ENCODE data around the gene TBC1D14.

Gene TBC1D14

DNA sequence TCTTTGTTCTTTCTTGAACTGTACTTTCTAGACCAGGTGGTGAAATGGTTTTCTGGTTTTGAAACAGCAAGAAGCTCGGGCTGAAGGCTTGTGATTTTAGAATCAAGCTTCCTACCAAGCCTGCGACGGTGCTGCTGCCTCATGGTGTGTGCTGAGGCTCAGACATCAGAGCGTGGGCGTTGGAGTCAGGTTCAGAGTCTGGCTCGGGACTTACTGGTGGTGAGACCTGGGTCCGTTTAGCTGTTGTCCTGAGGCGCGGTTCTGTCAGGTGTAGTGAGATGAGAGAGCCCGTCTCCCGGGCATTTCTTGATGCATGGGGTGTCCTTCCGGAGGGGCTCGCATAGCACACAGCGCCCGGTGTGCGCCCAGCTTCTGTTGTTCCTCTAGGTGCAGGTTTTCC, 113.9 kb downstream of the TBC1D14 start:
- Histone ChIP-seq H4K91ac (ENCODE audit: low read depth, low read length) (no peak overlapping the region), H3K4ac (ENCODE audit: low read depth, low read length) (no peak overlapping the region), H2BK120ac (ENCODE audit: insufficient read depth, low read length, poor library complexity) (no peak overlapping the region), H3K27me3 (ENCODE audit: insufficient read depth, low read length) (no peaks in the 10 kb centered on the region), H4K12ac (ENCODE audit: low read depth, low read length) (no peak overlapping the region), H3K18ac (ENCODE audit: low read length) (peak overlapping the region; percentile 34), H3K27ac (ENCODE audit: low read depth, low read length) (no peak overlapping the region), H3K79me1 (ENCODE audit: low read length) (peaks cover 7% of the 10 kb centered on the region), H3K14ac (ENCODE audit: low read length) (no peak overlapping the region), H3K36me3 (ENCODE audit: control insufficient read depth in 1 of 2, insufficient read depth in 2 of 2, low read length in 2 of 2) (peaks cover 27 to 31% of the 10 kb centered on the region in 2 experiments), H3K9me3 (ENCODE audit: insufficient read depth, low read depth, low read length) (peaks cover 4% of the 10 kb centered on the region), H3K79me2 (ENCODE audit: control insufficient read depth, insufficient read depth, low read length, poor library complexity) (peaks cover 1% of the 10 kb centered on the region), H3K4me2 (ENCODE audit: low read length) (no peak overlapping the region), H2AK5ac (ENCODE audit: low read length) (peak overlapping the region; percentile 14), H4K8ac (ENCODE audit: low read depth, low read length) (no peak overlapping the region), H3K23ac (ENCODE audit: low read length) (no peak overlapping the region), H3K4me3 (ENCODE audit: low read depth, low read length) (no peak overlapping the region), H2BK12ac (ENCODE audit: low read length) (no peak overlapping the region), H2BK5ac (ENCODE audit: low read depth, low read length, poor library complexity) (no peak overlapping the region), H3K4me1 (ENCODE audit: control insufficient read depth in 1 of 2, insufficient read depth in 2 of 2, low read length in 2 of 2) (peaks cover 13 to 20% of the 10 kb centered on the region in 2 experiments), H2AFZ (ENCODE audit: insufficient read depth, low read length, poor library complexity) (no peak overlapping the region), H3K9ac (ENCODE audit: low read length) (no peak overlapping the region)
- no CpG with 5 or more reads among the region's 16 CpGs for WGBS (ENCODE audit: extremely low coverage, insufficient coverage, insufficient read length)
- DNase-seq: no peak

DNA sequence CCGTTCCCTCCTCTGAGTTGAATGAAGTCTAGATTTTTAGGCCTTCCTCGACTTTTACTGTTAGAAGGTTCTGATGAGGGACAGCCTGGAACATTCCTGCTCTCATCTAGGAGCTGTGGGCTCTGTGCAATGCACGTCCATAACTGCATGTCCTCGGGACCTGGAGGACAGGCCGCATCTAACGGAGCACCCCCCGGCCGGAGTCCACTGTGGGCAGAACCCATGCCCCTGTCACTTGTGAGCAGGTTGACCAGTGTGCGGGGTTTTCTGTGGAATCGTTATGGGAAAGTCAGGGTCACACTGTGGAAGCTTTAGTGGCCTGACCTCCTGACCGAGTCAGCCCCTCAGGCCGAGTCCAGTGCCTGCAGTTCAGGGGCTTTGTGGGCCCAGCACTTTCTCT, 114.3 kb downstream of the TBC1D14 start:
- H3K9me3 ChIP-seq (ENCODE audit: insufficient read depth, low read depth, low read length): peaks cover 4% of the 10 kb centered on the region
- no peak overlapping the region for H3K27ac ChIP-seq (ENCODE audit: low read depth, low read length)
- H2BK5ac ChIP-seq (ENCODE audit: low read depth, low read length, poor library complexity): no peak overlapping the region
- no peak overlapping the region for H2BK120ac ChIP-seq (ENCODE audit: insufficient read depth, low read length, poor library complexity)
- H3K27me3 ChIP-seq (ENCODE audit: insufficient read depth, low read length): no peaks in the 10 kb centered on the region
- no peak overlapping the region for H3K23ac ChIP-seq (ENCODE audit: low read length)
- H3K36me3 ChIP-seq (ENCODE audit: control insufficient read depth in 1 of 2, insufficient read depth in 2 of 2, low read length in 2 of 2): peaks cover 29 to 30% of the 10 kb centered on the region in 2 experiments
- WGBS (ENCODE audit: extremely low coverage, insufficient coverage, insufficient read length): no CpG with 5 or more reads among the region's 12 CpGs
- no peak overlapping the region for H2AFZ ChIP-seq (ENCODE audit: insufficient read depth, low read length, poor library complexity)
- DNase-seq: no peak
- H3K9ac ChIP-seq (ENCODE audit: low read length): no peak overlapping the region
- H3K4me3 ChIP-seq (ENCODE audit: low read depth, low read length): no peak overlapping the region
- H2BK12ac ChIP-seq (ENCODE audit: low read length): no peak overlapping the region
- no peak overlapping the region for H3K4me2 ChIP-seq (ENCODE audit: low read length)
- H2AK5ac ChIP-seq (ENCODE audit: low read length): no peak overlapping the region
- H4K8ac ChIP-seq (ENCODE audit: low read depth, low read length): no peak overlapping the region
- H4K12ac ChIP-seq (ENCODE audit: low read depth, low read length): no peak overlapping the region
- H3K4me1 ChIP-seq (ENCODE audit: control insufficient read depth in 1 of 2, insufficient read depth in 2 of 2, low read length in 2 of 2): peaks cover 13 to 20% of the 10 kb centered on the region in 2 experiments
- H3K79me1 ChIP-seq (ENCODE audit: low read length): peaks cover 7% of the 10 kb centered on the region
- H3K79me2 ChIP-seq (ENCODE audit: control insufficient read depth, insufficient read depth, low read length, poor library complexity): peaks cover 1% of the 10 kb centered on the region
- H3K4ac ChIP-seq (ENCODE audit: low read depth, low read length): no peak overlapping the region
- no peak overlapping the region for H3K18ac ChIP-seq (ENCODE audit: low read length)
- H4K91ac ChIP-seq (ENCODE audit: low read depth, low read length): no peak overlapping the region
- no peak overlapping the region for H3K14ac ChIP-seq (ENCODE audit: low read length)

DNA sequence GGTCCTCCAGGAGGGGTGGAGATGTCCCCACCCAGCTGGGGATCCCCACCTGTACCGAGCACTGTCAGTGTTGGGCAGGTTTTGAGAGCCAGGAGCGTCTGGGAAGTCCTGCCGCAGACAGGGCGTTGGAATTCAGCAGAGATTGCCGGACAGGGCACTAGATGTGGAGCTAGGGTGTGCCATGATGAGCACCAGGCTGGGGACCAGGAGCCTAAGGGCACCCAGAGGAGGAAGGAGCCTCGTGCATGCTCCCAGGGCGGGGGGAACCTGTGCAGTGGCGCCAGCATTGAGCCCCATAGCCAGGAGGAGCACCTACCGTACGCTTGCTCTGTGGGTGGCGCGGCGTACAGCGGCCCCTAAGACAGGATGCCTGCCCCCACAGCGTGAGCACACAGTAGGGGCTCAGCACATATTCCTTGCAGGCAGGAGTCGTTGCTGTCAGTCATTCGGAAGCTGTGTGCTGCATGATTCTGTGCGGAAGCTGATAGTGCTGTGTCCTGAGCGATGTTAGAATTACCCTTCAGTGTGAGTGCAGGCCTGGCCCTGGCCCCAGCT, 114.8 kb downstream of the TBC1D14 start:
- Histone ChIP-seq H3K79me2 (ENCODE audit: control insufficient read depth, insufficient read depth, low read length, poor library complexity) (peaks cover 1% of the 10 kb centered on the region), H2BK12ac (ENCODE audit: low read length) (no peak overlapping the region), H3K14ac (ENCODE audit: low read length) (no peak overlapping the region), H3K23ac (ENCODE audit: low read length) (no peak overlapping the region), H3K27ac (ENCODE audit: low read depth, low read length) (no peak overlapping the region), H4K8ac (ENCODE audit: low read depth, low read length) (no peak overlapping the region), H2AK5ac (ENCODE audit: low read length) (no peak overlapping the region), H3K79me1 (ENCODE audit: low read length) (peaks cover 7% of the 10 kb centered on the region), H3K27me3 (ENCODE audit: insufficient read depth, low read length) (no peaks in the 10 kb centered on the region), H4K12ac (ENCODE audit: low read depth, low read length) (no peak overlapping the region), H3K4ac (ENCODE audit: low read depth, low read length) (no peak overlapping the region), H2BK5ac (ENCODE audit: low read depth, low read length, poor library complexity) (no peak overlapping the region), H2AFZ (ENCODE audit: insufficient read depth, low read length, poor library complexity) (no peak overlapping the region), H4K91ac (ENCODE audit: low read depth, low read length) (no peak overlapping the region), H3K18ac (ENCODE audit: low read length) (peak overlapping the region; percentile 17), H2BK120ac (ENCODE audit: insufficient read depth, low read length, poor library complexity) (no peak overlapping the region), H3K4me1 (ENCODE audit: control insufficient read depth in 1 of 2, insufficient read depth in 2 of 2, low read length in 2 of 2) (peaks cover 13 to 20% of the 10 kb centered on the region in 2 experiments), H3K4me3 (ENCODE audit: low read depth, low read length) (no peak overlapping the region), H3K36me3 (ENCODE audit: control insufficient read depth in 1 of 2, insufficient read depth in 2 of 2, low read length in 2 of 2) (peaks cover 26 to 30% of the 10 kb centered on the region in 2 experiments), H3K9me3 (ENCODE audit: insufficient read depth, low read depth, low read length) (peaks cover 4% of the 10 kb centered on the region), H3K9ac (ENCODE audit: low read length) (no peak overlapping the region), H3K4me2 (ENCODE audit: low read length) (no peak overlapping the region)
- no CpG with 5 or more reads among the region's 19 CpGs for WGBS (ENCODE audit: extremely low coverage, insufficient coverage, insufficient read length)
- DNase-seq: no peak

DNA sequence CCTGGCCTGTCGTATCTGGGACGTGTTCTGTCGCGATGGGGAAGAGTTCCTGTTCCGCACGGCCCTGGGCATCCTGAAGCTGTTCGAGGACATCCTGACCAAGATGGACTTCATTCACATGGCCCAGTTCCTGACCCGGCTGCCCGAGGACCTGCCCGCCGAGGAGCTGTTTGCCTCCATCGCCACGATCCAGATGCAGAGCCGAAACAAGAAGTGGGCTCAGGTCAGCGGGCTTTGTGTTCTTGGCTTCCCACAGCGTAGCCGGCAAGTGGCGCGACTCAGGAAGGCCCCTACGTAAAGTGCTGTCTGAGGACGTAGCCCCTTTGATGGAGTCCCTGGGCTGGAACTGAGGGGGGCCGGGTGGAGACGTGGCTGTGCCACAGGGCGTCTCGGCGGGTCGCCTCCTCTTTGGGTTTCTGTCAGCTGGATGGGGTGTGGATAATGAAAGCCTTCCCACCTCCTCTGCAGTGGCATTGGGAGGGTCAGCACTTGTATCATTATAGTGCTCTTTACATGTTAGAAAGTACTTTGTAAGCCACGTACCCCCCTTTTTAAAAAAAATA, 115.5 kb downstream of the TBC1D14 start:
- Histone ChIP-seq H3K27ac (ENCODE audit: low read depth, low read length) (no peak overlapping the region), H3K9me3 (ENCODE audit: insufficient read depth, low read depth, low read length) (peaks cover 4% of the 10 kb centered on the region), H2BK12ac (ENCODE audit: low read length) (no peak overlapping the region), H2BK120ac (ENCODE audit: insufficient read depth, low read length, poor library complexity) (no peak overlapping the region), H3K18ac (ENCODE audit: low read length) (no peak overlapping the region), H3K27me3 (ENCODE audit: insufficient read depth, low read length) (no peaks in the 10 kb centered on the region), H4K12ac (ENCODE audit: low read depth, low read length) (no peak overlapping the region), H3K4me3 (ENCODE audit: low read depth, low read length) (no peak overlapping the region), H2AFZ (ENCODE audit: insufficient read depth, low read length, poor library complexity) (no peak overlapping the region), H3K9ac (ENCODE audit: low read length) (no peak overlapping the region), H2BK5ac (ENCODE audit: low read depth, low read length, poor library complexity) (no peak overlapping the region), H3K4me1 (ENCODE audit: control insufficient read depth in 1 of 2, insufficient read depth in 2 of 2, low read length in 2 of 2) (peaks cover 13 to 18% of the 10 kb centered on the region in 2 experiments), H4K8ac (ENCODE audit: low read depth, low read length) (no peak overlapping the region), H3K79me2 (ENCODE audit: control insufficient read depth, insufficient read depth, low read length, poor library complexity) (peaks cover 1% of the 10 kb centered on the region), H3K4me2 (ENCODE audit: low read length) (no peak overlapping the region), H3K4ac (ENCODE audit: low read depth, low read length) (no peak overlapping the region), H3K36me3 (ENCODE audit: control insufficient read depth in 1 of 2, insufficient read depth in 2 of 2, low read length in 2 of 2) (peaks cover 32 to 34% of the 10 kb centered on the region in 2 experiments), H3K79me1 (ENCODE audit: low read length) (peaks cover 7% of the 10 kb centered on the region), H4K91ac (ENCODE audit: low read depth, low read length) (no peak overlapping the region), H3K14ac (ENCODE audit: low read length) (no peak overlapping the region), H3K23ac (ENCODE audit: low read length) (no peak overlapping the region), H2AK5ac (ENCODE audit: low read length) (no peak overlapping the region)
- WGBS (ENCODE audit: extremely low coverage, insufficient coverage, insufficient read length): no CpG with 5 or more reads among the region's 28 CpGs
- DNase-seq: no peak

All from trophoblast cell (in vitro differentiated cells and primary cell).